Stimulated activated CD4-positive, alpha-beta T cell treated with anti-CD3 and anti-CD28 coated beads, Interleukin-1b, Interleukin-23, amount 100 ng/mL, for 4 hours (primary cell): ENCODE results near the gene KRT36.

ENCODE experiments used
- DNase-seq, 2 donors: peaks; one replicate each; pipeline ENCODE4 v3.0.0-alpha.2; 2020; ENCODE audit warnings: low read depth in 2 of 2

KRT36 gene

DNA sequence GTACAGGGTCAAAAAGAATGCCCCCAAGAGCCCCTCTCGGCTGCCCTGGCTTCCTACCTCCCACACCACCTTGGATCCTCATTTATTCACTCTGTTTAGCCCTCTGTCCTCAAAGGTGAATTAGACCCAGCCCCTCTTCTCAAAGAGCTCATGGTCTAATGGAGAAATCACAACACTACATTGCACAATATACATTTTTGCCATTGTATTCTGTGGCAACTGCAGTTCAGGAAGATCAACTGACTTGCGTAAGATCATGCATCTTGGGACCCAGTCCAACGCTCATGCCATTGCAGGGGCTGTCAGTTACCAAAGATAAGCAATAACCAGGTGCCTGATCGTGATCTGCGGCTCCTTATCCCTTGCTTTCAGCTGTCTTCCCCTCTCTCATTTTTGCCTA, 50.3 kb downstream of the KRT36 start:
- DNase-seq, result no peak

DNA sequence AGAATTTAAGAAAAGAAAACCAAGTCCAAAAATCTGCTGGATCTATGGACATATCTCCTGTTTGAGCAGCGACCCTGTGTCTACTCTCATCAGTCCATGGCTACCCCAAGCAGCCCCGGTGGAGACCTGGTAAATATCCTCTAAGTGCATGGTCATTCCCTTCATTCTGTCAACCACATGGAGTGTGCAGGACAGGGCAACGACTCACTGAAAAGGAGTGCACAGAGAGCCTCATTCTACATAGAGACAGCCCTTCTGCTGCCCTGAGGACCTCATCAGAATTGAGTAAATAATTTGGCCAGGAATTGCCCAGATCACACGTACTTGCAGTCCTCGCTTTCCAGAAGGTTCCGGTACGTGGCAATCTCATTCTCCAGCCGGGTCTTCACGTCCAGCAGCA, 51.9 kb downstream of the KRT36 start:
- DNase-seq, result no peak

GRCh38 chr17:41437254-41437653, 52.5 kb downstream of the KRT36 start:
- DNase-seq, result no peak
